GM12892 (cell line): ENCODE results near the gene USP5.

Experiments used
- POLR2A ChIP-seq: IDR thresholded peaks from 2 replicates; pipeline ENCODE4 v1.6.1; 2011; ENCODE audit warnings: low read depth, low read length, control low read depth
- TAF1 ChIP-seq: IDR thresholded peaks from 2 replicates; pipeline ENCODE4 v1.6.1; 2011; ENCODE audit warnings: low read depth, mild to moderate bottlenecking, control low read depth, low read length, borderline replicate concordance

GRCh38 chr12:6853626-6854025, 1.7 kb downstream of the USP5 start:
- TF ChIP-seq POLR2A (no peak), TAF1 (no peak)
